Measurements from ENCODE around the gene JAKMIP3. TPM values are rescaled to one million over a fixed set of nuclear protein-coding genes. Genes with fewer than 3 reads are reported as not detected.

Gene JAKMIP3
- total RNA-seq, 1 donor from 2014 or later, result 0.12 TPM

GRCh38 chr10:132097609-132098377 is 32.0 kb downstream of the JAKMIP3 start:
- DNase-seq (ENCODE audit: extremely low read depth, low read depth, low spot score), result no peak

- DNase-seq (ENCODE audit: extremely low read depth, low read depth, low spot score), result no peak
Measured at GRCh38 chr10:132098539-132099388, 33.0 kb downstream of the JAKMIP3 start.

- no peak for DNase-seq (ENCODE audit: extremely low read depth, low read depth, low spot score)
Measured at GRCh38 chr10:132099389-132100090, 33.8 kb downstream of the JAKMIP3 start.

- no peak for DNase-seq (ENCODE audit: extremely low read depth, low read depth, low spot score)
Measured at GRCh38 chr10:132100091-132100481, 34.3 kb downstream of the JAKMIP3 start.

- DNase-seq (ENCODE audit: extremely low read depth, low read depth, low spot score), result no peak
Measured at GRCh38 chr10:132100556-132101349, 35.0 kb downstream of the JAKMIP3 start.

- DNase-seq (ENCODE audit: extremely low read depth, low read depth, low spot score), result no peak
Measured at GRCh38 chr10:132101529-132101928, 35.8 kb downstream of the JAKMIP3 start.

- no peak for DNase-seq (ENCODE audit: extremely low read depth, low read depth, low spot score)
Measured at GRCh38 chr10:132102071-132102716, 36.4 kb downstream of the JAKMIP3 start.

- no peak for DNase-seq (ENCODE audit: extremely low read depth, low read depth, low spot score)
Measured at GRCh38 chr10:132102717-132103110, 37.0 kb downstream of the JAKMIP3 start.

GRCh38 chr10:132103116-132103910 is 37.6 kb downstream of the JAKMIP3 start:
- DNase-seq (ENCODE audit: extremely low read depth, low read depth, low spot score), result no peak

GRCh38 chr10:132104062-132104461 is 38.3 kb downstream of the JAKMIP3 start:
- no peak for DNase-seq (ENCODE audit: extremely low read depth, low read depth, low spot score)

GRCh38 chr10:132104471-132105301 is 38.9 kb downstream of the JAKMIP3 start:
- DNase-seq (ENCODE audit: extremely low read depth, low read depth, low spot score), result no peak

GRCh38 chr10:132105302-132105995 is 39.7 kb downstream of the JAKMIP3 start:
- no peak for DNase-seq (ENCODE audit: extremely low read depth, low read depth, low spot score)

GRCh38 chr10:132106431-132106830 is 40.7 kb downstream of the JAKMIP3 start:
- DNase-seq (ENCODE audit: extremely low read depth, low read depth, low spot score), result no peak

- no peak for DNase-seq (ENCODE audit: extremely low read depth, low read depth, low spot score)
Measured at GRCh38 chr10:132107186-132107948, 41.6 kb downstream of the JAKMIP3 start.

- DNase-seq (ENCODE audit: extremely low read depth, low read depth, low spot score), result no peak
Measured at GRCh38 chr10:132107949-132108877, 42.5 kb downstream of the JAKMIP3 start.
